Smooth muscle cell of the brain vasculature (primary cell): Measurements from ENCODE around the gene NAMPT.
"Not testable (repeated sequence)": the region's sequence is repeated elsewhere in the genome, so short reads cannot be mapped to it uniquely, and the experiment has no call there.

ENCODE experiments used
- DNase-seq: peaks from one replicate; pipeline ENCODE4 v3.0.0-alpha.2; 2012; ENCODE audit warnings: low read depth, low spot score

NAMPT gene

GRCh38 chr7:106284714-106285050 is at the start of gene NAMPT:
TSS of gene NAMPT (minus strand) at chr7:106284983. CDS start at chr7:106284884, 99 bp downstream.
- no peak for DNase-seq

DNA sequence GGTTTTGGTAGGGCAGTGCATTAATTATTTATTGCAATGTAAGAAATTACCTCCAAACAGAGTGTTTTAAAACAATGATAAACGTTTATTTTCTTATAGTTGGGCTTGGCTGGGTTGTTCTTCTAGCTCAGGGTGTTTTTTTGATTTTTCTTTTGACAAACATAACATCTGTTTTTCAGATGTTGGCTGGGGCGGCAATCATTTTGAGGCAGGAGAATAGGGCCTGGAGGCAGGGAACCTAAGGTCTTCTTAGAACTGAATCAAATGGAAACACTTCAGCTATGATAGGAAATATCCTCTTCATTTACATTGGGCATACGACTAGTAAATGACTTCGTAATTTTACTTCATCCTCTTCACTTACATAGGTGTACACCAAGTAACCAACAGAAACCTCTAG is 47.4 kb upstream of the NAMPT start:
- no peak for DNase-seq

DNA sequence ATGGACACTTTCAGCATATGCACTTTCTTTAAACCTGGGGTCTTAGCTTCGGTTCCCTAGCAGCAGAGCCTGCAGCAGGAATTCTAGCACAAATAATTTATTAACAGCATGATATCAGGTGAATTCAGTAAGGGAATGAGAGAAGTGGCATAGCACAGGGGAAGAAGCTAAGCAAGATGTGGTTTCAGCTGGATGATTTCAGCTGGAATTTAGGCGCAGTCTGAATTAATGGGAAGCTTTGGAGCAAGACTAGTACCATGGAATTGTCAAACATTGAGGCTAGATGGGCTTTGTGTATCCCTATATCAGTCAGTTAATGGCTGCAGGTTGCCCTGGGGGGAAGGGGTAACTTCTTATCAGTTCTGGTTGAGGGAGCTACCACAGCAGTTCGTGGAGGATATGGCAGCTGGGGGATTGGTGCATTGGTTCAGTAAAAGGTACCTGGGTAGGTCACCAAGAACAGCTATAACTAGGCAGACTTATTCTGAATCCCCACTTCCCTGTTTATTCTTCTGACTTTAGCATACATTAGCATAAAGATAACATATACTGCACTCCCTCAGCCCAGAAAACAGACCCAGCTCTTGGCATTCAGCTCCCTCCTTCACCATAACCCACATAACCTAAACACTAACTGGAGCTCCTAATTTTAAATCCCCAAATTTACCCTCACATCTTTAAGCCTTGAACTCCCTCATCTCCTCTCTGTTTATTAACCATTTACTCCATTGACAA is 46.8 kb upstream of the NAMPT start:
- no peak for DNase-seq

DNA sequence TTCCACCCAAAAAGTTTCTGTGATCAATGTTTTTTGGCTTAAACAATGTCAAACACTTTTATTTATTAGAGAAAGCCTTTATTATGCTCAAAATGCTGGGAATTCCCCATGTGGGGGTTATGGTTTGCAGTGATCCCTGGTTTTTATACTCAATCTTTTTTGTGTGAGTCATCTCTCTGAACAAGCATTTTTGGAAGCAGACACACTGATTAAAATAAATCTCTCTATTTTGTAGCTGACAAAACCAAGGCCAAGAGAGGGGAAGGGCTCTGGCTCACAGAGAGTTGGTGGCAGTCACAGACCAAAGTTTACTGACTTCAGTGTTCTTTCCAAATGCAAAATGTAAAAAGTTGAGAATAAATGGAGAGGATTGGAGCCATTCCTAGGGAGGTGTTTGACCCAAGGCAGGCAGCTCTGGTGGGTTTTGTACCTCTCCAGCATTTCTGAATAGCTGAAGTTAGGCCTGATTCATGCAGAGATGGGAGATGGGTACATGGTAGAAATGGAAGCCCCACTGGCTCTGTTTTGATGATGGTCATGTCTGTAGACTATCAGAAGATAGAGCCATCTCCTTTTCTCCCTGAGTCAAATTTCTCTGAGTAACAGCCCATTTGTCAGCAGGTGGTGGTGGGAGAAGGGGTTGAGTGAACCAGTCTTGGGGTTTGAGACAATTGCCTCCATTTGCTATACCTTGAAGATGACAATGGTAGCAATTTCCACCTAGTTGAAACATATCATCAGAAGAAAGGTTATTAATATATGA is 45.4 kb upstream of the NAMPT start:
- DNase-seq, result no peak

- no peak for DNase-seq
These were observed 44.6 kb upstream of the NAMPT start for GRCh38 chr7:106329408-106329807.

- DNase-seq, result no peak
These were observed 43.0 kb upstream of the NAMPT start for GRCh38 chr7:106327538-106328481.

- DNase-seq, result no peak
These were observed 42.1 kb upstream of the NAMPT start for GRCh38 chr7:106326594-106327537.

- not testable (repeated sequence) for DNase-seq
These were observed 39.7 kb upstream of the NAMPT start for GRCh38 chr7:106324509-106324908.

GRCh38 chr7:106320254-106320770 is 35.5 kb upstream of the NAMPT start:
- not testable (repeated sequence) for DNase-seq

- DNase-seq, result no peak
These were observed 33.7 kb upstream of the NAMPT start for GRCh38 chr7:106318482-106318881.

- no peak for DNase-seq
These were observed 33.2 kb upstream of the NAMPT start for GRCh38 chr7:106317971-106318370.

DNA sequence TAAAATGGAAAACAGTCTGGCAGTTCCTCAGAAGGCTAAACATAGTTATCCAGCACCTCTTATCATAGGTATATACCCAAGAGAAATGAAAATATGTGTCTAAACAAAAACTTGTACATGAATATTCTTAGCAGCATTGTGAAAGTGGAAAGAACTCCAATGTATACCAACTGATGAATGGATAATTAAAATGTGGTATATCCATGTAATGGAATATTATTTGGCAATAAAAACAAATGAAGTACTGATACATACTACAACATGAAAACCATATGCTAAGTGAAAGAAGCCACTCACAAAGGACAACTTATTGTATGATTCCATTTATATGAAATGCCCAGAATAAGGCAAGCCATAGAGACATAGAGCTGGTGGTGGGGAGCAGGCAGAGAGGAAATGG is 32.2 kb upstream of the NAMPT start:
- no peak for DNase-seq

GRCh38 chr7:106314875-106315274 is 30.1 kb upstream of the NAMPT start:
- no peak for DNase-seq

DNA sequence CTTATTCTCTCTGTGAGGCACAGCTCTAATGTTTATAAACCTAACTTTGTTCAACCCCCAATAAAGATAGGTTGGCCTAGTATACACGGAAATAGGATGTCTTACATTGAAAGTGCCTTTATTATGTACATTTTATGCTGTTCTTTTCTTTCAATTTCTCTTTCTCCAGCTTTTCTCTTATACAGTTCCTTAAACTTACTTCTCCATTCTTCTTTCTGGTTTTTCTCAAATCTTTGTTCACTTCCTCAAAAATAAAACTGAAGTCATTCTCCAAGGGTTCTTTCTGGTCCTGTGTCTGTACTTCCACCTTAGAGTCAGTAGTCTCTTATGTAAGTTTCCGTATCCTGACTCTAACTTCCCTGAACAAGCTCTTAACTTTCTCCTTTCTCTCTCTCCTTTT is 29.2 kb upstream of the NAMPT start:
- no peak for DNase-seq

GRCh38 chr7:106313456-106313901 is 28.7 kb upstream of the NAMPT start:
- peak; percentile 9 for DNase-seq

DNA sequence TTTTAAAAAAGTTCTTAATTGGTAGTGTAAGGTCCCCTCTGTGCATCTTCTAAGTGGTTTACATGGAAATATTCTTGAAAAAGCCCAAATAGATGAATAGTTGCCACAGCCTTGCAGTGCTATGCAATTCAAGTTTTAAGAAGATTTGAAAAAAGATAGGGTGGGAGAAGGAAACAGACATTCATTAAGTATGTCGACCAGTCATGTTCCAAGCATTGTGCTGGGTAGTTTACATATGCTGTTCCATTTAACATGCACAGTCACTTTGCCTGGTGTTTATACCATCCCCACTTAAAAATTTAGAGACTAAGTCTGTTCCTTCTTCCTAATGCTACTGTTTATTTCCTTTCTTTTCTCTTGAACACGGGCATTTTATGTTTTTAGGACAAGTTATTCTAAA is 28.1 kb upstream of the NAMPT start:
- DNase-seq, result no peak

DNA sequence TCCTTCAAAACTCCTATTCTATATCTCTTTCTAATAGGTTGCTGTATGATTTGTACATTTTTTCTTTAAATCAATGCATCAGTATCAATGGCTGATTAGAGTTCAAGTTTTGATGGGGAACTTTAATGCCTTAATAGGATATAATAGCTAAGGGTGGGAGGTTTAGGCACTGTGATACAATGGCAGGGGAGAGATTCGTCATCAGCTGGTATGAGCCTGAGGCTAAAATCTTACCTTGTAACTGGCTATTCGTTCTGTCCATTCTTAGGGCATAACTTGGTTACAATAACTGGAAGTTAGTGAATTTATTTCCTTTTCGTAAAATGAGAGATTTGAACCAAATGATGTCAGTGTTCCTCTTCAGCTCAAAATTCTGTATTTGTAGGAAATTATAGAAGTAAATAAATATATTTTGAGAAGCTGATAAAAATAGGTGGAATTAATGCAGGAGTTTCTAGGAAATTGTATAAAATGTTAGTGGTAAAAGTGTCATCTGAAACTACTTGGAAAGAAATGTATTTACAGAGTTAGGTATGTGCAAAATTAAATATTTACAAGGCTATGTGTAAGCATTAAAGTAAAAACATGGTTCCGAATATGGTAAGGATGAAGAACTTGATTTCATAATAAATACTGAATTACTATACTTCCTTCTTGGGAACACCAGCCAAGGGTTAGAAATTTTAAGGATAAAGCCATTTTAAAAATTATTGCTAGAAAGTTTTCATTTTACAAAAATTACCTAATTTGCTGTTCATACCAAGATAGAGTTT is 27.5 kb upstream of the NAMPT start:
- no peak for DNase-seq

GRCh38 chr7:106309362-106309761 is 24.6 kb upstream of the NAMPT start:
- no peak for DNase-seq

DNA sequence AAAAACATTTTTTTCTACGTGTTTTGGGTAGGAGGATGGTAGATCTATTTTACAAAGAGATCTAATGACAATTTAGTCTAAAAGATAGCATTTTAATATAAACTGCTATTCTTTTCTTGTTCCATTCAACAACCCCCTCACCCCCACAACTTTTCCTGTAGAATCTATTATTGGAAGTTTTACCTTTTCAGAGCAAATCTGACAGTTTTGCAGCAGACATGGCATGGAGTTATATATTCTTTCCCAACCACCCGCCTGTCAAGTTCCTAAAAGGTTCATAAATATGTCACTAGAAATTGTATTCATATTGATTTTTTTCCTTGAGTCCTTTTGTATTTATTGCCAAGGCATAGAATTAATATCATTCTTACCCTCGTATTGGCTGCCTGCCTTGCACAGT is 21.5 kb upstream of the NAMPT start:
- DNase-seq, result no peak

- DNase-seq, result no peak
These were observed 20.9 kb upstream of the NAMPT start for GRCh38 chr7:106305732-106306131.
